GM10266 (cell line): Measurements from ENCODE around the gene MAGT1.

Experiments used
- DNase-seq: peaks from one replicate; pipeline ENCODE4 v3.0.0; 2012; ENCODE audit errors: extremely low spot score
- TF ChIP-seq, protein P1 (sequence below): IDR thresholded peaks from 2 replicates; pipeline ENCODE4 v1.5.1; 2012; ENCODE audit warnings: mild to moderate bottlenecking, low read depth; ENCODE audit not compliant: control insufficient read depth, insufficient read depth; ENCODE audit errors: missing control alignments

The MAGT1 gene

DNA sequence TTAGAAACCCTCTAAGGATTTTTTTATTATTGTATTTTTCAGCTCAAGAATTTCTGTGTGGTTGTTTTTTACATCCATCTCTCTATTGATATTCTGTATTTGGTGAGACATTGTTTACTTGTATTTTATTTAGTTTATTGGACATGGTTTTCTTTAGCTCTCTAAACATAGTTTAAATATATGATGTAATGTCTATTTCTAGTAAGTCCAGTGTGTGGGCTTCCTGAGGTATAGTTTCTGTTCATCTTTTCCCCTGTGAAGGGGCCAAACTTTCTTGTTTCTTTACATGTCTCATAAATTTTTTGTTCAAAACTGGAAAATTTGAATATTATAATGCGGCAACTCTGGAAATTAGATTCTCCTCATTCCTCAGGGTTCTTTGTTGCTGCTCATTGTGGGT lies 81.0 kb downstream of the MAGT1 start:
- TF ChIP-seq, protein P1, sequence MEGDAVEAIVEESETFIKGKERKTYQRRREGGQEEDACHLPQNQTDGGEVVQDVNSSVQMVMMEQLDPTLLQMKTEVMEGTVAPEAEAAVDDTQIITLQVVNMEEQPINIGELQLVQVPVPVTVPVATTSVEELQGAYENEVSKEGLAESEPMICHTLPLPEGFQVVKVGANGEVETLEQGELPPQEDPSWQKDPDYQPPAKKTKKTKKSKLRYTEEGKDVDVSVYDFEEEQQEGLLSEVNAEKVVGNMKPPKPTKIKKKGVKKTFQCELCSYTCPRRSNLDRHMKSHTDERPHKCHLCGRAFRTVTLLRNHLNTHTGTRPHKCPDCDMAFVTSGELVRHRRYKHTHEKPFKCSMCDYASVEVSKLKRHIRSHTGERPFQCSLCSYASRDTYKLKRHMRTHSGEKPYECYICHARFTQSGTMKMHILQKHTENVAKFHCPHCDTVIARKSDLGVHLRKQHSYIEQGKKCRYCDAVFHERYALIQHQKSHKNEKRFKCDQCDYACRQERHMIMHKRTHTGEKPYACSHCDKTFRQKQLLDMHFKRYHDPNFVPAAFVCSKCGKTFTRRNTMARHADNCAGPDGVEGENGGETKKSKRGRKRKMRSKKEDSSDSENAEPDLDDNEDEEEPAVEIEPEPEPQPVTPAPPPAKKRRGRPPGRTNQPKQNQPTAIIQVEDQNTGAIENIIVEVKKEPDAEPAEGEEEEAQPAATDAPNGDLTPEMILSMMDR = no peak
- DNase-seq = no peak

GRCh38 chrX:77802201-77802600 lies 93.0 kb downstream of the MAGT1 start:
- no peak for DNase-seq
- TF ChIP-seq, protein P1 = no peak

DNA sequence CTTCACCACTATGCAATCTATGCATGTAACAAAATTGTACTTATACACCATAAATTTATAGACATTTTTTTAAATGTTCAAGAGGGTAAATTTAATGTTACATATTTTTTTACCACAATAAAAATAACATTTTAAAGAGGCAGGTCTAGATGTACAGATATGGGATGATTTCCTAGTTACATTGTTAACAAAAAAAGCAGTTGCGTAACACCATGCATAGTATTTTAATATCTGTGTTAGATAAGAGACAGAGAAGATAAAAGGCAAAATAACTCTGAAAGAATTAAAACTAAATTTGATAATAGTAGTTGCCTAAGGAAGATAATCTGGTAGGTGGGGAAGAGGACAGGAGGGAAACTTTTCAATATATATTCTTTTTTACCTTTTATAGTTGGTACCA lies 100.1 kb downstream of the MAGT1 start:
- TF ChIP-seq, protein P1 = no peak
- DNase-seq = no peak

DNA sequence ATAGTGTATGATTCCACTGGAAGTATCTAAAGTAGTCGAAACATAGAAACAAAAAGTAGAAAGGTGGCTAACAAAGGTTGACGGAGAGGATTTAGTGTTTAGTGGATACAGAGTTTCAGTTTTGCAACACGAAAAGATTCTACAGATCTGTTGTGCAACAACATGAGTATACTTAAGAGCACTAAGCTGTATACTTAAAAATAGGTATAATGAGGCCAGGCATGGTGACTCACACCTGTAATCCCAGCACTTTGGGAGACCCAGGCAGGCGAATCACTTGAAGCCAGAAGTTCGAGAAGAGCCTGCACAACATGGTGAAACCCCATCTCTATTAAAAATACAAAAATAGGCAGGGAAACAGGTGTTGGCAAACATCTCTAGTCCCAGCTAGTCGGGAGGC lies 101.3 kb downstream of the MAGT1 start:
- TF ChIP-seq, protein P1 = no peak
- no peak for DNase-seq

- DNase-seq = no peak
- TF ChIP-seq, protein P1 = no peak
These were observed 107.2 kb downstream of the MAGT1 start for GRCh38 chrX:77788050-77788449.

GRCh38 chrX:77786365-77786680 lies 108.9 kb downstream of the MAGT1 start:
- no peak for DNase-seq
- TF ChIP-seq, protein P1 = no peak

DNA sequence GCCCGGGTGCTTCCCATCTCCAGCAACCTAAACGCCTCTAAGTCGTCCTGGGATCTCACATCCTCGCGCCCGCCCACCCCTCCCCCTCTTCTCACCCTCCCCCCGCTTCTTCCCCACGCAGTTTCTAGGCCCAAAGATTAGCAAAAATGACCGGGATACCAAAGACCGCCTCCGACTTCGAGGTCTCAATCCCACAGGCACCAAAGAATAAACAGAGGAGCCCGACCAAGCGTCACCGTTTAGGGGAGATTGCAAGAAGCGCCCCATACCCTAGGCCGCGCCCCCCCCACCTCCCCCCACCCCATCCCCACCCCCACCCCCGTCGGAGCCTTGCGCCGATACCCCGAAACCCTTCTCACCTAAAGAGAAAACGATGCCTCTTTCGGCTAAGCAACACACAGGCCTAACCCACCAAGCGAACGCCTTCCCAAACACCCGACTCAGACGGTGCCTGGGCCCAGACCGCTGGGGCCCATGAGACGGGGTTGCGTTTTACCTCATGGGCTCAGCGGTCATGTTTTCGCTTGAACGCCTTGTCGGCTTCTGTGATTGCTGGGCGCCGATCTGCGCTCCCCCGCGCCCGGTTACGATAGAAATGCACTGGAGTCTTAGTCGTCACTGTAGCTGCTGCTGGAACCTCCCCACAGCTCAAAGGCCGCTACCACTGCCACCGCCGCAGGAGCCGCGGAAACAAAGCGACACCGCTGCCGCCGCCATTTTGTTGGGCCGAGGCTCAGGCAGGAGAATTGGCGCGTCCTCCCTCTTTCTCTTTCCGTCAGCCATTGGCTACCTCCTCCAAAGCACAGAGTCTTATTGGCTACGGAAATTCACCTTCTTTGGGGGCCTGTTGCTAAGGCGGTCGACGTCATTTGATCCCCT lies 109.5 kb downstream of the MAGT1 start, which contains the start of gene ATRX:
ATRX (minus strand) TSS at position 731 of the 879 bp plus-strand sequence; CDS start at position 516, 215 bp downstream.
- TF ChIP-seq, protein P1 = no peak
- DNase-seq = peak; percentile 74
